Gastrocnemius medialis (tissue), 4 donors: ENCODE results near the gene KDELR1. TPM values are rescaled to one million over a fixed set of nuclear protein-coding genes. Genes with fewer than 3 reads are reported as not detected.
A peak's percentile ranks its signal among the peaks of the same experiment; 100 is the strongest.

Experiments
- ATAC-seq, 2 donors: fragments of 150-250 bp; one replicate each; pipeline ENCODE4 v1.9.1; 2016
- DNase-seq, 2 donors: peaks; one replicate each; pipeline ENCODE4 v3.0.0-alpha.2; 2019
- H3K27ac ChIP-seq, 4 donors: fragments of 200-600 bp; sonication (generic); 1 replicate in 1 of 4; 2 replicates in 3 of 4; pipeline ENCODE4 v1.5.1; 2016 to 2018; ENCODE audit warnings: mild to moderate bottlenecking in 2 of 4, moderate library complexity in 1 of 4
- H3K27me3 ChIP-seq, 3 donors: fragments of 200-600 bp; sonication (generic) in 2 of 3; 1 replicate in 1 of 3; 2 replicates in 2 of 3; pipeline versions ENCODE4 v1.5.1 to v1.6.0; 2016 to 2019; ENCODE audit warnings: mild to moderate bottlenecking in 1 of 3, moderate library complexity in 1 of 3
- H3K36me3 ChIP-seq, 2 donors: fragments of 200-600 bp; sonication (generic) in 1 of 2; one replicate each; pipeline ENCODE4 v1.5.1; 2017 to 2018
- H3K4me1 ChIP-seq, 2 donors: fragments of 200-600 bp; sonication (generic) in 1 of 2; one replicate each; pipeline ENCODE4 v1.5.1; 2016 to 2017; ENCODE audit warnings: mild to moderate bottlenecking in 2 of 2
- H3K4me3 ChIP-seq, 4 donors: fragments of 200-600 bp; sonication (generic) in 3 of 4; 1 replicate in 1 of 4; 2 replicates in 3 of 4; pipeline ENCODE4 v1.5.1; 2016 to 2019; ENCODE audit warnings: mild to moderate bottlenecking in 2 of 4
- H3K9me3 ChIP-seq, 3 donors: fragments of 200-600 bp; sonication (generic) in 2 of 3; 1 replicate in 1 of 3; 2 replicates in 2 of 3; pipeline ENCODE4 v1.5.1; 2016 to 2019
- CTCF ChIP-seq, 5 experiments: fragments of 450-650 bp in 3 of 5; fragments of 200-600 bp in 2 of 5; sonication (generic) in 2 of 5; IDR thresholded peaks in 4 of 5; conservative IDR thresholded peaks in 1 of 5; 1 replicate in 4 of 5; 2 replicates in 1 of 5; pipeline ENCODE4 v1.5.1; 2016 to 2019; ENCODE audit warnings: antibody characterized with exemption in 5 of 5, mild to moderate bottlenecking in 3 of 5, moderate library complexity in 3 of 5
- POLR2A ChIP-seq, 2 donors: fragments of 450-650 bp; IDR thresholded peaks; one replicate each; pipeline ENCODE4 v1.6.1; 2017; ENCODE audit warnings: antibody characterized with exemption in 2 of 2, mild to moderate bottlenecking in 2 of 2, moderate library complexity in 2 of 2
- in situ Hi-C, 4 donors: fragments of 200-750 bp; cut with MboI; loops; one replicate each; pipeline versions ENCODE4 v1.15.0 to v1.8.0; 2017; ENCODE audit warnings: low sequenced_read_pairs in 4 of 4
- intact Hi-C: fragments of 100-400 bp; cut with DNase I; formaldehyde crosslinking; loops from one replicate; pipeline ENCODE4 v1.15.1; 2023; ENCODE audit warnings: low total_unique reads
- total RNA-seq, 4 donors: library from RNA; depleted of rRNA; stranded (reverse); fragments of >200 nt; gene quantifications; one replicate each; pipeline versions ENCODE4 v1.1.0 to v1.2.3, GENCODE V29; 2016

The KDELR1 gene
- total RNA-seq, 4 donors from 2014 or later, result 44.9 to 64.7 (median 54.0) TPM

- H3K4me3 ChIP-seq, result peak overlapping the region; percentile 75 to 99 (median 84)
- peak; percentile 94 to 95 for DNase-seq
- H3K9me3 ChIP-seq, result no peaks in the 10 kb centered on the region
- peak overlapping the region; percentile 97 to 100 (median 99) for H3K27ac ChIP-seq
- no peaks in the 10 kb centered on the region for H3K27me3 ChIP-seq
- H3K4me1 ChIP-seq, result peaks cover 4 to 10% of the 10 kb centered on the region in 2 donors
- TF ChIP-seq CTCF (IDR thresholded peaks at IDR 0.05 in 4 of 5, conservative IDR thresholded peaks at IDR 0.05 in 1 of 5) (peak in 2 of 5 experiments; percentile 20 to 29), POLR2A (IDR thresholded peaks at IDR 0.05) (peak; percentile 6 to 54)
- in situ Hi-C loops (no loop called here), intact Hi-C loops (loop anchor here (1.0 to 5.0 kb wide), 4 partner anchors 31 to 106 kb away; partner anchors contain the start of genes CARD8 and CYTH2)
- peaks cover 0 to 5% of the 10 kb centered on the region in 2 donors for H3K36me3 ChIP-seq
- ATAC-seq, result peak; percentile 78 to 80
Measured at GRCh38 chr19:48362716-48363499, 28.4 kb downstream of the KDELR1 start.

GRCh38 chr19:48361912-48362311 lies 29.4 kb downstream of the KDELR1 start:
- H3K4me3 ChIP-seq, result no peak overlapping the region
- peaks cover 4 to 10% of the 10 kb centered on the region in 2 donors for H3K4me1 ChIP-seq
- in situ Hi-C loops (no loop called here), intact Hi-C loops (loop anchor here (2.0 to 5.0 kb wide), 2 partner anchors 105 to 107 kb away; partner anchors contain the start of genes CARD8 and CYTH2)
- ATAC-seq, result no peak
- no peak overlapping the region for H3K27ac ChIP-seq
- no peaks in the 10 kb centered on the region for H3K27me3 ChIP-seq
- no peak for TF ChIP-seq POLR2A (IDR thresholded peaks at IDR 0.05)
- no peak for TF ChIP-seq CTCF (IDR thresholded peaks at IDR 0.05 in 4 of 5, conservative IDR thresholded peaks at IDR 0.05 in 1 of 5)
- no peaks in the 10 kb centered on the region for H3K9me3 ChIP-seq
- no peak for DNase-seq
- H3K36me3 ChIP-seq, result peaks cover 0 to 5% of the 10 kb centered on the region in 2 donors

GRCh38 chr19:48359123-48359522 lies 32.2 kb downstream of the KDELR1 start:
- Histone ChIP-seq H3K36me3 (peaks cover 0 to 10% of the 10 kb centered on the region in 2 donors), H3K4me3 (no peak overlapping the region), H3K4me1 (peaks cover 0 to 4% of the 10 kb centered on the region in 2 donors), H3K27me3 (no peaks in the 10 kb centered on the region), H3K27ac (no peak overlapping the region), H3K9me3 (no peaks in the 10 kb centered on the region)
- DNase-seq (no peak), ATAC-seq (no peak)
- TF ChIP-seq CTCF (IDR thresholded peaks at IDR 0.05 in 4 of 5, conservative IDR thresholded peaks at IDR 0.05 in 1 of 5) (no peak), POLR2A (IDR thresholded peaks at IDR 0.05) (no peak)
- intact Hi-C loops, result no loop called here
- in situ Hi-C loops, result no loop called here

- peaks cover 0 to 10% of the 10 kb centered on the region in 2 donors for H3K36me3 ChIP-seq
- in situ Hi-C loops, result no loop called here
Measured at GRCh38 chr19:48355365-48355954, 35.9 kb downstream of the KDELR1 start.

More at GRCh38 chr19:48355365-48355954, 35.9 kb downstream of the KDELR1 start:
- no peak for ATAC-seq
- Histone ChIP-seq H3K27ac (no peak overlapping the region), H3K4me3 (no peak overlapping the region), H3K9me3 (no peaks in the 10 kb centered on the region), H3K4me1 (no peaks in the 10 kb centered on the region), H3K27me3 (no peaks in the 10 kb centered on the region)
- TF ChIP-seq CTCF (IDR thresholded peaks at IDR 0.05 in 4 of 5, conservative IDR thresholded peaks at IDR 0.05 in 1 of 5) (no peak), POLR2A (IDR thresholded peaks at IDR 0.05) (no peak)
- DNase-seq, result no peak
- intact Hi-C loops, result no loop called here
